GM19238 (cell line): Measurements from ENCODE around the gene HOXB4.
A peak's percentile ranks its signal among the peaks of the same experiment; 100 is the strongest.

Source experiments
- DNase-seq: peaks from one replicate; pipeline ENCODE4 v3.0.0; 2011; ENCODE audit warnings: low spot score; ENCODE audit not compliant: insufficient read length

Gene HOXB4

GRCh38 chr17:48574505-48575065 lies 3.6 kb downstream of the HOXB4 start:
- no peak for DNase-seq

- no peak for DNase-seq
Measured at GRCh38 chr17:48571826-48572417, 6.2 kb downstream of the HOXB4 start.

DNA sequence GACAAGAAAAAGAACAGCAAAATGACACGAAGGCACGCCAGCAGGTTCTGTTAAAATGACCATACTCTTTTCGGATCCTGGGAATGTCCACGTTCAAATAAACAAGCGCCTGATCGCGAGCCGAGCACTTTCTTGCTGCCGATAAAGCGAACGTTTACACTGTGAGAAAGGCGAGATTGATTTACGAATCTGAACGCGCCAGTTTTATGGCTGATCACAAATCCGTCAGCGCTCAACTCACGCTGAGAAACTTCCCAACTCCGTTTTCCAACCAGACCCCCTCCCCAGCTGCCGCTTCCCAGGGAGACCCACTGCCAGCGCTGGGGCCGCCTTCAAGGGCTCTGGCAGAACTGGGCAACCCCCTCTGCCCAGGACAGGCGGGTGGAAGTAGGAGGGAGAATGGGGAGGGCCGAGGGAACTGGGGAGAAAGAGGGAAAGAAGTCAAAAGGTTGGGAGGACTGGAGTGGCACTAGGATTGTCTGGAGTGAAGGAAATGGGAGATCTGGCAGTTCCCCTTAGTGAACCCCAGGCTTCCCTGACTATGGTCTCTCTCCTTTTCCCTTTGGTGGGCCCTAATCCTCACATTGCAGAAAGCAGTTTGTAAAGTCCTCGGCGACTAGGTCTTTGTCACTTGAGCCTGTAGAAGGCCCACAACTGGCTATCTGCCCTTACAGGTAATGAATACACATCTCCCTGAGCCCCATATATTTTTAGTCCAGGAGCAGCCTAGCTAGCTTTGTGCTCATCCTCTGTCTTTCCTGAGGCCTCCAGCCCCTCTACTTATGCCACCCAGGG lies 6.9 kb downstream of the HOXB4 start:
- no peak for DNase-seq

DNA sequence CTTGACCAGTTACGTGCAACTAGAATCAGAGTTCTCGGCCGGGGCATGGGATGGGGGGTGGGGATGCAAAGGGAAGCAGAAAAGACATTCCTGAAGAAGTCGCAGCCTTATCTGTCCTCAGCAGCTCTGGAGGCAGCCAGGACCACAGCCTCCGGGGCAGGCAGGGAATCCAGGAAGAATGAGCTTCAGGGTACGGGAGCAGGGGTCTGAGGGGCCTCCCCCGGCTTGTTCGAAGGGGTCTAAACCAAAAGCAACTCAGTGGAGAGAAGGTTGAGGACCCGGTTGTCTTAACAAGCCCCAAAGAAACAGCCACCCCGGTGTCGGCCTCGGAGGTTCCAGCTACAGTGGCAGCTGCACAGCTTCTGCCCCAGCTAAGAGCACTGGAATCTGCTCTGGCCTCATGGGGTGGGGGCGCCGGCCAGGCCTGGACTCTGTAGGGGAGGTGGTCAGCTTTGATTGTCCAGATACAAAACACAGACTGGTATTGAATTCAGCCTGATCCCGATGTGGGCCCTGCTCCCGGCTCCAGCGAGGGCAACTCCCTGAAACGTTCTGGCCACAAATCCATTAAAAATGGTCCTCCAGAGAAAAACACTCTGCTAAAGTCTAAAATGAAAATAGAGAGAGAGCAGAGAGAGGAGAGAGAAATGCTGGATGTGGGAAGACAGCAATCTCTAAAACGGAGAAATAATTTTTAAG lies 7.7 kb downstream of the HOXB4 start:
- no peak for DNase-seq

GRCh38 chr17:48569674-48570324 lies 8.4 kb downstream of the HOXB4 start:
- no peak for DNase-seq

DNA sequence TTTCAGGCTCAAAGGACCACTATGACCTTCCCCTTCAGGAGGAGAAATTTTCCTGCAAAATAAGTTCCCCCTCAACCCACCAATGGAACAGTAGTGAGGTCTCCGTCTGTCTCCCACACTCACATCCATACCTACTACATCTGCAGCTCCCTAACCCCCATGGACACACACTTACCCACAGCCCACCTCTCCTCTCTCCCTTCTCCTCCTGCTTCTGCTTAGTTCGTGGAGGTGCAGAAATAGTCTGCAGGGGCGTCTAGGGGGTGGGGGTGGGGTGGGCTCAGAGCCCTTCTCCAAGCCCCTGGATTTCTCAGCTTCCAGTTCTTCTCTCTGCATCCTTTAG lies 8.9 kb downstream of the HOXB4 start:
- no peak for DNase-seq

- DNase-seq, result no peak
Measured at GRCh38 chr17:48568499-48569239, 9.5 kb downstream of the HOXB4 start.

GRCh38 chr17:48567646-48568354 lies 10.3 kb downstream of the HOXB4 start:
- DNase-seq, result no peak

- DNase-seq, result no peak
Measured at GRCh38 chr17:48567209-48567608, 10.9 kb downstream of the HOXB4 start.

DNA sequence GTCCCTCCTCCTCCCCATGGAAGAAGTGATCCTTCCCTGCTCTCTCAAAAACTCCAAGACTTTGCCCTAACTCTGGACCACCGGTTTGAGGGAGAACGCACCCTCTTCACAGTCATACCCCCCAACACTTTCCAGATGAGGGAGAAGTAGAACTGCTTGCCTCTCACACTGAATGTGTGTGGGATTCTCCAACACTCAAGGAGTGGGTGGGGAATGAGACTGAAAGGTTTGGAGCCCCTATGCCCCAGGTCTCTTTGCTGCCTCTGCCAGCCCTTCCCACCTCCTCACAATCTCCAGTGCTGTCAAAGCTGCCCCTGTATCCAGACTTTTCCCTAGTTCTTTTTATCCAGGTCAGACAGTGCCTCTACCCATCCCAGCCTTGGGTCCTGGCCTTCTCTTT lies 11.4 kb downstream of the HOXB4 start:
- no peak for DNase-seq

- no peak for DNase-seq
Measured at GRCh38 chr17:48565925-48566710, 12.0 kb downstream of the HOXB4 start.

GRCh38 chr17:48565022-48565554 lies 13.1 kb downstream of the HOXB4 start:
- no peak for DNase-seq

DNA sequence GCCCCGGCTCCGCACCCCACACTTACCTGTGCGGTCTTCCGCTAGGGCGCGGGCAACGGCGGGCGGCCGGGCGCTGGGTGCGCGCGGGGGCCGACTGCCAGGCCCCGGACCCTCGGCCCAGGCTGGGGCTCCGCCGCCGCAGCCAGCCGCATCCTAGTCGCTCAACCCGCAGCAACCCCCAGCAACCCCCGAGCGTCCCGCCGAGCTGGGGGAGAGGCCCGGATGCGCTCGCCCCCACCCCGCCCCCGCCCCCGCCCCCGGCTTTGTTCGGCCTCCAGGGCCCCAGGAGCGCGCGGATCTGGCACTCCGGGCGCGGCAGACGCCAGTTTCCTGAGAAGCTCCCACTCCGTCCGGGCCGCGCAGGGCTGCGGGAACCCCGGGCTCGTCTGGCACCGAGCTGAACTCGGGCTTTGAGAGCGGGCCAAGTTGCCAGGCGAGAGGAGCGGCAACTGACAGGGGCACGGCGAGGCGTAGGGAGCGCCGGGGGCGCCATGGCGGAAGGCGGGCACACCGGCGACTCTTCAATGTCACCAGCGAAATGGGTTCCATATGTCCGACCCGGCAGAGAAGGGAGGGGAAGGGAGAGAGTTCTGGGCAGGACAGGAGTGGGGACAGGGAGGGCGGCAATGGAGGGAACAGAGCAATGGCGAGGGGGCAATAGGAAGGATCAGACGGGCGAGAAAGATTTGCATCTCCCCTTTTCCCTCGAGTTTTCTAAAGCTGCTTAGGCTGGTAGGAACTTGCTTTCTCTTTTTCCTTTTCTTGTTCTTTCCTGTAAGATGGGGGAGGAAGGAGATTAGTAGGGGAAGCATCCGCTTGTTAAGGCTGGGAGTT lies 13.7 kb downstream of the HOXB4 start:
- DNase-seq, result no peak

- DNase-seq, result no peak
Measured at GRCh38 chr17:48563867-48564187, 14.3 kb downstream of the HOXB4 start.

DNA sequence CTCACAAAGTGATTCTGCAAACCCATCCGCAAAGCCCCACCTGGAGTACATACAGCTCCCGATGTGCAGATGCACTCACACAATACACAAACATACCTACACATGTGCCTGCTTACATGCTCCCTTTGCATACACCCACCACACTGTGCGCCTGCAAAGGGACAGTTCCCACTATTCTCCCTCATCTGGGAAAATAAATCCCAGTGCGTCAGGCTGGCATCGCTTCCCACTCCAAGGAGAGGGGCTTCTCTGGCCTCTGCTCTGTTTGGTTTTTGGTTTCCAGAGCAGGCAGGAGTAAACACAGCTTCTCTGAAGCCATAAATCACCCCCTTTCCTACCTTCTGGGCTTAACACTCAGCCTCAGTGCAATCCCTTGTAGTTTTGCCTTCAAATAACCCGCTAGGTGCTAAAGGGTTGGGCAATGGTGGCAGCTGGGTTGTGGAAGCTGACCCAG lies 14.7 kb downstream of the HOXB4 start:
- DNase-seq, result no peak

GRCh38 chr17:48562934-48563333 lies 15.2 kb downstream of the HOXB4 start:
- no peak for DNase-seq

- DNase-seq, result peak; percentile 69
Measured at GRCh38 chr17:48561884-48562810, 16.0 kb downstream of the HOXB4 start.
